Activated T-cell treated with anti-CD3 and anti-CD28 coated beads, Interleukin-2, amount 50 U/mL, for 48 hours (primary cell): ENCODE data around the gene CDC42EP1.
"Not testable (repeated sequence)": the region's sequence is repeated elsewhere in the genome, so short reads cannot be mapped to it uniquely, and the experiment has no call there.

ENCODE experiments used
- DNase-seq, 2 experiments: peaks; one replicate each; pipeline ENCODE4 v3.0.0-alpha.2; 2020

Gene CDC42EP1

GRCh38 chr22:37559901-37560607, at the start of gene CDC42EP1:
Gene CDC42EP1, plus strand, starts transcription at chr22:37560480. Its CDS starts 5,870 bp downstream, at chr22:37566350.
- no peak for DNase-seq

GRCh38 chr22:37511395-37512104, 48.7 kb upstream of the CDC42EP1 start:
- DNase-seq: no peak

GRCh38 chr22:37514526-37515051, 45.7 kb upstream of the CDC42EP1 start:
- no peak for DNase-seq

- DNase-seq: no peak
Observed at GRCh38 chr22:37515901-37516300, 44.4 kb upstream of the CDC42EP1 start.

- DNase-seq: no peak
Observed at GRCh38 chr22:37516456-37516855, 43.8 kb upstream of the CDC42EP1 start.

GRCh38 chr22:37517826-37518450, 42.3 kb upstream of the CDC42EP1 start:
- DNase-seq: no peak

- DNase-seq: no peak
Observed at GRCh38 chr22:37518509-37519267, 41.6 kb upstream of the CDC42EP1 start.

GRCh38 chr22:37519268-37520195, 40.7 kb upstream of the CDC42EP1 start, which contains the start of gene CARD10:
Gene CARD10, minus strand, starts transcription at chr22:37519415. Its CDS starts 215 bp downstream, at chr22:37519200.
- DNase-seq: no peak

GRCh38 chr22:37520776-37521191, 39.5 kb upstream of the CDC42EP1 start:
- no peak for DNase-seq

- no peak for DNase-seq
Observed at GRCh38 chr22:37521236-37521739, 39.0 kb upstream of the CDC42EP1 start.

- no peak for DNase-seq
Observed at GRCh38 chr22:37522482-37522881, 37.8 kb upstream of the CDC42EP1 start.

GRCh38 chr22:37525073-37525745, 35.1 kb upstream of the CDC42EP1 start:
- peak; percentile 42 to 52 for DNase-seq

GRCh38 chr22:37525746-37526350, 34.4 kb upstream of the CDC42EP1 start:
- no peak for DNase-seq

- no peak for DNase-seq
Observed at GRCh38 chr22:37526376-37526775, 33.9 kb upstream of the CDC42EP1 start.

- not testable (repeated sequence) for DNase-seq
Observed at GRCh38 chr22:37527081-37527752, 33.1 kb upstream of the CDC42EP1 start.

- not testable (repeated sequence) for DNase-seq
Observed at GRCh38 chr22:37527952-37528351, 32.3 kb upstream of the CDC42EP1 start.

- no peak for DNase-seq
Observed at GRCh38 chr22:37529652-37530345, 30.5 kb upstream of the CDC42EP1 start.

GRCh38 chr22:37533995-37534394, 26.3 kb upstream of the CDC42EP1 start:
- DNase-seq: no peak

GRCh38 chr22:37534445-37534844, 25.8 kb upstream of the CDC42EP1 start:
- DNase-seq: no peak
